Activated T-cell treated with anti-CD3 and anti-CD28 coated beads, Interleukin-2, amount 50 U/mL, for 72 hours (primary cell): ENCODE measurements around the gene TMEM81. TPM values are rescaled to one million over a fixed set of nuclear protein-coding genes. Genes with fewer than 3 reads are reported as not detected.
A peak's percentile ranks its signal among the peaks of the same experiment; 100 is the strongest.

Experiments
- ATAC-seq, 2 donors: fragments of 150-1000 bp; cut with Tn5 transposase; replicated peaks in 1 of 2; 2 replicates each; pipeline ENCODE4 v1.10.0; 2021; ENCODE audit warnings: moderate library complexity in 2 of 2, mild to moderate bottlenecking in 1 of 2
- DNase-seq, 2 donors: peaks; one replicate each; pipeline ENCODE4 v3.0.0; 2021 to 2022; ENCODE audit warnings: mixed read lengths in 1 of 2
- H3K27ac Mint-ChIP-seq: one replicate; pipeline ENCODE4 v1.8.0; 2022; ENCODE audit warnings: mild to moderate bottlenecking, moderate library complexity, mixed read lengths
- H3K27me3 Mint-ChIP-seq: one replicate; pipeline ENCODE4 v1.8.0; 2022; ENCODE audit warnings: low read depth, mixed read lengths
- H3K36me3 Mint-ChIP-seq, 2 donors: one replicate each; pipeline ENCODE4 v1.8.0; 2022; ENCODE audit warnings: mixed read lengths in 2 of 2, mild to moderate bottlenecking in 1 of 2; ENCODE audit not compliant: insufficient read depth in 2 of 2
- H3K4me1 Mint-ChIP-seq: one replicate; pipeline ENCODE4 v1.8.0; 2022; ENCODE audit warnings: low read depth, mixed read lengths
- H3K4me3 Mint-ChIP-seq, 2 donors: one replicate each; pipeline ENCODE4 v1.8.0; 2022; ENCODE audit warnings: mild to moderate bottlenecking in 2 of 2, mixed read lengths in 2 of 2, moderate library complexity in 2 of 2
- H3K9me3 Mint-ChIP-seq, 2 donors: one replicate each; pipeline ENCODE4 v1.8.0; 2022; ENCODE audit warnings: mixed read lengths in 2 of 2
- total RNA-seq, 2 donors: library from RNA; stranded (reverse); gene quantifications; one replicate each; pipeline ENCODE4 v1.2.3, GENCODE V29; 2022

The TMEM81 gene, protein sequence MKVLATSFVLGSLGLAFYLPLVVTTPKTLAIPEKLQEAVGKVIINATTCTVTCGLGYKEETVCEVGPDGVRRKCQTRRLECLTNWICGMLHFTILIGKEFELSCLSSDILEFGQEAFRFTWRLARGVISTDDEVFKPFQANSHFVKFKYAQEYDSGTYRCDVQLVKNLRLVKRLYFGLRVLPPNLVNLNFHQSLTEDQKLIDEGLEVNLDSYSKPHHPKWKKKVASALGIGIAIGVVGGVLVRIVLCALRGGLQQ
- total RNA-seq, result 1 to 10 TPM; 5.2 to 6.1 TPM

DNA sequence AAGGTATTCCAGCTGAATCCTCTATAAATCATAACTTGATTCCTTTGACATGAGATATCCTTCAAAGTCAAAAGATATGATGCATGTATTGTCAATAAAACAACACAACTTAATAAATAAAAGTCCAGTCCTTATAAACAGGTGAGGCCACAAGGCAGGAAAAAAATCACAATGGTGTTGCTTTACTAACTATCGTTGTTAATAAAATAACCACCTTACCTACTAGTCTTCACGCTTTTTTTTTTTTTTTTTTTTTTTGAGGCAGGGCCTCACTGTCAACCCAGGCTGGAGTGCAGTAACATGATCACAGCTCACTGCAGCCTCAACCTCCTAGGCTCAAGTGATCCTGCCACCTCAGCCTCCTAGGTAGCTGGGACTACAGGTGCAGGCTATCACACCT lies at the start of gene TMEM81:
Gene TMEM81 (minus strand): TSS at position 101 of the 400 bp plus-strand sequence. CDS start 140 bp downstream, outside the sequence.
- H3K27me3 Mint-ChIP-seq, result no peaks in the 10 kb centered on the region

DNA sequence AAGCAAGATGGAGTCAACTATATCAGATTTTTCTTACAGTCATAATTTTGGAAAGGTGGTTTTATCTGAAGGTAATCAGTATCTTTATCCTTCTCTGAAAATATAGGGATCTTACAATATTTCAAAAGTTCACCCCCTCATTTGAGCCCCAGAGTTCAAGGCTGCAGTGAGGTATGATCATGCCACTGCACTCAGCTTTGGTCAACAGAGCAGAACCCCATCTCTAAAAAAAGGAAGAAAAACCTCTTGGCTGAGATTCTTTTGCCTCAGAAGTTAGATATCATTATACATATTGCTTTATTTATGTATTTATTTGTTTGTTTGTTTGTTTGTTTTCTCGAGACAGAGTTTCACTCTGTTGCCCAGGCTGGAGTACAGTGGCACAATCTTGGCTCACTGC lies 49.0 kb upstream of the TMEM81 start:
- ATAC-seq (no peak), DNase-seq (no peak)
- H3K36me3 Mint-ChIP-seq, result no peaks in the 10 kb centered on the region
- no peak overlapping the region for H3K27ac Mint-ChIP-seq
- no peaks in the 10 kb centered on the region for H3K4me1 Mint-ChIP-seq
- H3K27me3 Mint-ChIP-seq, result no peaks in the 10 kb centered on the region
- H3K4me3 Mint-ChIP-seq, result no peak overlapping the region
- H3K9me3 Mint-ChIP-seq, result no peaks in the 10 kb centered on the region

More for the DNA sequence above, at the start of gene TMEM81:
- DNase-seq, result no peak
- ATAC-seq, result no peak
- Mint-ChIP-seq H3K36me3 (peaks cover 2 to 12% of the 10 kb centered on the region in 2 donors), H3K27ac (no peak within 1 kb of the TSS), H3K4me1 (no peaks in the 10 kb centered on the region), H3K9me3 (no peaks in the 10 kb centered on the region), H3K4me3 (no peak within 1 kb of the TSS)

DNA sequence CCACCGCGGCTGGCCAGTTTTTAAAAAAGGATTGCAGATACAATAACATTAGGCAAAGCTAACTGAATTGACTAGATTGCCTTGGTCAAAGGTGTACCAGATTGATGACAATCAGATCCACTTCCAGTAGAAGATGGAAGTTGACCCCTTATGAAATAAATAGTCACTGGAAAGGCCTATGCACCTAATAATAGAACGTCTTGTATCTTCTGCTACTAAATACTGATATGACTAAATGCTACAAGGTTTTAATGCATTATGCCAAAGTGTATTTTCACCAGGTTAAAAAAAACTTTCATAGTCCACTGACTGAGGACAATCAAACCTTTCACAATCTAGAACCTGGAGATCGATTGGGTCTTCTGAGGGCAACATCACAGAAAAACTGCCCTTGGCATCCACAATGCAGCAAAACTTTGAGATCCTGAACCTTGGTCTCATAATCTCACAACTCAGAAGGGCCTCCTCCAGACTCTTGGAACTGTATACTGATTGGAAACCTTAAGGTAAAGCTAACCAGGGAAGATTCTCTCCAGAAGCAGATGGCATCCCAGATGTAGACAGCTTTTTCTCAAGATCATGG lies 45.3 kb upstream of the TMEM81 start:
- Mint-ChIP-seq H3K4me3 (no peak overlapping the region), H3K27ac (no peak overlapping the region), H3K27me3 (no peaks in the 10 kb centered on the region), H3K4me1 (no peaks in the 10 kb centered on the region), H3K9me3 (no peaks in the 10 kb centered on the region), H3K36me3 (no peaks in the 10 kb centered on the region)
- DNase-seq, result no peak
- ATAC-seq, result no peak

DNA sequence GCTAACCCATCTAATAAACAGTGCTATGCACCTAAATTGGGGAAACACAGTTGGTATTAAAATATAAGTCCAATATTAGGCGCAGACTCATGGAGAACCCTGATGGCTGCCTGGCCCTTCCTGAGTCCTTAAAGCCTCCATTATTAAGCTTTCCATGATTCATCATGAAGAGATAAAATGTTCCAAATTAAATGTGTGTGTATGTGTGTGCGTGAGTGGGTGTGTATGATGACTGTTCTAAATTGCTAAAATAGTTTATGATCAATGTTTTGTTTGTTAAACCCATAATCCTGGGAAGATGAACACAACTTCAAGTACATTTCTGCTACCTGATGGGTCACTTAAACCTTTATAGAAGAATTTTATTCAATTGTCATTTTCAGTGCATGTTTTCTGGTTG lies 43.8 kb upstream of the TMEM81 start:
- ATAC-seq, result no peak
- H3K27me3 Mint-ChIP-seq, result no peaks in the 10 kb centered on the region
- DNase-seq, result no peak
- no peak overlapping the region for H3K27ac Mint-ChIP-seq
- H3K9me3 Mint-ChIP-seq, result no peaks in the 10 kb centered on the region
- H3K4me3 Mint-ChIP-seq, result no peak overlapping the region
- H3K36me3 Mint-ChIP-seq, result no peaks in the 10 kb centered on the region
- peaks cover 4% of the 10 kb centered on the region for H3K4me1 Mint-ChIP-seq

DNA sequence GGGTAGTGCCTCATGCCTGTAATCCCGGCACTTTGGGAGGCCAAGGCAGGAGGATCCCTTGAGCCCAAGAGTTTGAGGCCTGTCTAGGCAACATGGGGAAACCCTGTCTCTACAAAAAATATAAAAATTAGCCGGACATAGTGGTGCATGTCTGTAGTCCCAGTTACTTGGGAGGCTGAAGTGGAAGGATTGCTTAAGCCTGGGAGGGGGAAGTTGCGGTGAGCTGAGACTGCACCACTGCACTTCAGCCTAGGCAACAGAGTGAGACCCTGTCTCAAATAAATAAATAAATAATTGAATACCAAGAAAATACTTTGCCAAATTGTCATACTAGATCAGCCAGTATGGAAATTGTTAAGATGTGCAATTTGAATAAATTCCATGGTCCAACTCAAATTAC lies 43.4 kb upstream of the TMEM81 start:
- H3K27me3 Mint-ChIP-seq, result no peaks in the 10 kb centered on the region
- H3K27ac Mint-ChIP-seq, result no peak overlapping the region

DNA sequence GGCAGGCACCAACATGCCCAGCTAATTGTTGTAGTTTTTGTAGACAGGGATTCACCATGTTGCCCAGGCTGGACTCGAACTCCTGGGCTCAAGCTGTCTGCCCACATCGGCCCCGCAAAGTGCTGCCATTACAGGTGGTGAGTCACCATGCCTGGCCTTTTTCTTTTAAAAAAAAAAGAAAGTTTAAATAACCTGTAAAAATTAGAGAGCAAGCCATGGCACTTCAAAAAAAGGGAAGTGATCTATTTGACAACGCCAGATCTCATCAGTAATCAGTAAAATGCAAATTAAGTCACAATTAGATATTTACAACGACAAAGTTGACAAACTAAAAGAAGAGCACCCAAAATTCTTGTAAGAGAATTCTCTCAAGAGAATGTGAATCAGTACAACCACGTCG lies 40.5 kb upstream of the TMEM81 start:
- no peaks in the 10 kb centered on the region for H3K27me3 Mint-ChIP-seq
- peaks cover 1% of the 10 kb centered on the region in 2 donors for H3K36me3 Mint-ChIP-seq
- H3K9me3 Mint-ChIP-seq, result no peaks in the 10 kb centered on the region
- peaks cover 18% of the 10 kb centered on the region for H3K4me1 Mint-ChIP-seq
- H3K4me3 Mint-ChIP-seq, result no peak overlapping the region
- DNase-seq, result no peak
- no peak for ATAC-seq
- no peak overlapping the region for H3K27ac Mint-ChIP-seq

More for the DNA sequence above, 43.4 kb upstream of the TMEM81 start:
- H3K4me3 Mint-ChIP-seq, result no peak overlapping the region
- H3K36me3 Mint-ChIP-seq, result no peaks in the 10 kb centered on the region
- peaks cover 5% of the 10 kb centered on the region for H3K4me1 Mint-ChIP-seq
- no peak for ATAC-seq
- no peak for DNase-seq
- H3K9me3 Mint-ChIP-seq, result no peaks in the 10 kb centered on the region

DNA sequence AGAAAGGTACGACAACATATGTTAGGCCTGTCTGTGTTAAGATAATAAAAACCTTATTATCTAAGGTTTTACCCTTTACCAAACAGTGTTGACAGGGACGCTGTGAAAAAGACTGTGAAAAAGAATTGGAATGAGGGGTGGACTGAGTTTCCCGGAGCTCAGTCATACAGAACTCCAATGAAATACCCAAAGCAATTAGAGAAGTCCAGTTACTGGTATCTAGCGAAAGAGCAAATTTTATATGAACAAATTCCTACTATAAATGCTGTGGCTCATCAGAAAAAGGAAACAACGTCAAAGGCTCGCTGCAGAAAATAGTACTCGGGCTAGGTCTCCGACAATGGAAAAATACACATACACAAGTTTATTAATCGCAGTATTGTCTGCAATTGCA lies 38.2 kb upstream of the TMEM81 start:
- Mint-ChIP-seq H3K4me1 (peaks cover 35% of the 10 kb centered on the region), H3K9me3 (no peaks in the 10 kb centered on the region), H3K36me3 (peaks cover 1 to 10% of the 10 kb centered on the region in 2 donors), H3K4me3 (peak overlapping the region; percentile 94), H3K27ac (peak overlapping the region; percentile 100), H3K27me3 (no peaks in the 10 kb centered on the region)
- peak in 1 of 2 donors; percentile 7 for ATAC-seq
- no peak for DNase-seq

DNA sequence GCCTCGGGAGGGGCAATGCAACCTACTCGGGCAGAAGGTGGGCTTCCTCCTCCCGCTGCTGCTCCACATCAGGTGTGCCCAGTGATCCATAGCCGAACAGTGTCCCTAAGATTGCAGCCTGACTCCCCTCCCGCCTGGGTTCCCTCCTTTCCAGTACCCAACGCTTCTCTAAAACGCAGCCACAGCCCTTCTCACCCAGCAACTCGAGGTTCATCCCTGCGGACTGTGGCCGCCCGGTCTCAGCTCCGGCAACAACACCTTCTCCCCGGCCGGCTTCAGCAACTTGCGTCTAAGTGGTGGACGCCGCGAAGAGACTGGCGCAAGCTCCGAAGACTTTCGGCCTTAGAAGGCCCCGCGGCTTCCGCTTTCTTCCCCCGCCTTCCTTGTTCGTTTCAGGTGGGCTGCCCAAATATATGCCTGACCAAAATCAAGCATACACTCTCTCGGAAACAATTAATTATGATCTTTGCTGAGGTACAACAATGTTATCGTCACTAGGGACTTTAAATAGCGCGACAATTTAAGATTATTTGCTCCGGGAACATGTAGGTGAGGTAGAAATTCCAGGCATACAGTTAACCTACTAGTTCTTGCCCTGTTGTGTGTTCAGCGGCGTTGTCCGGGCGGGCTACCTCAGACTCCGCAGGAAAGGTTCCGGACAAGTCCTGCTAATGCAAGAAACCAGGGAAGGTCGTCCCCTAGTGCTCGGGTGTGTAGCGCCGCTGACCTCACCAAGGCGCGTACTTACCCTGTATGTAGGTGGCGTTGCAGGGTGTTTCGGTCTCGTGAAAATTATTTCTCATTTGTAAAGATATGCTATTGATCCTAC lies 37.6 kb upstream of the TMEM81 start, which contains the start of gene RBBP5:
Gene RBBP5 (minus strand): TSS at position 319 of the 829 bp plus-strand sequence. CDS start 105 bp downstream, at position 214.
- peak within 1 kb of the TSS; percentile 94 for H3K4me3 Mint-ChIP-seq
- H3K9me3 Mint-ChIP-seq, result no peaks in the 10 kb centered on the region
- H3K4me1 Mint-ChIP-seq, result peaks cover 35% of the 10 kb centered on the region
- DNase-seq, result peak; percentile 94 to 96
- peaks cover 1 to 10% of the 10 kb centered on the region in 2 donors for H3K36me3 Mint-ChIP-seq
- ATAC-seq, result peak; percentile 98 to 99
- peak within 1 kb of the TSS; percentile 100 for H3K27ac Mint-ChIP-seq
- no peaks in the 10 kb centered on the region for H3K27me3 Mint-ChIP-seq

DNA sequence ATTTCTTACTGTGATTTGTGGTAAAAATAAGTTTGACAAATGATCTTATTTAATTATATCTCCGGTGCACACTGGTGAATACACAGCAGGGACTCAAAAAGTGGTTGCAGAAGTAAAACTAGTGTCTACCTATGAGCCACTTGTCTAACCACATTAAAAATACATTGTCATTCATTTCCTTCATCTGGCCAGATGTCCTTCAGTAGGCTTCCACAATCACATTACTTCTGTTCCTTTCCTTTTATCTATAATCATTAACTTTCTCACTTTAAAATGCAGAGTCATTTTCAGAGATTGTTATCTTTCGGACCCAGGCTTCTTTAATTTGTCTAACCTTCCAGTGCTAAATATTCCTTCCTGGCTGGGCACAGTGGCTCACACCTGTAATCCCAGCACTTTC lies 34.5 kb upstream of the TMEM81 start:
- Mint-ChIP-seq H3K4me1 (peaks cover 35% of the 10 kb centered on the region), H3K27ac (peak overlapping the region; percentile 74), H3K36me3 (peaks cover 1 to 14% of the 10 kb centered on the region in 2 donors), H3K27me3 (no peaks in the 10 kb centered on the region), H3K9me3 (no peaks in the 10 kb centered on the region), H3K4me3 (peak overlapping the region in 1 of 2 donors; percentile 35)
- ATAC-seq (no peak), DNase-seq (no peak)

DNA sequence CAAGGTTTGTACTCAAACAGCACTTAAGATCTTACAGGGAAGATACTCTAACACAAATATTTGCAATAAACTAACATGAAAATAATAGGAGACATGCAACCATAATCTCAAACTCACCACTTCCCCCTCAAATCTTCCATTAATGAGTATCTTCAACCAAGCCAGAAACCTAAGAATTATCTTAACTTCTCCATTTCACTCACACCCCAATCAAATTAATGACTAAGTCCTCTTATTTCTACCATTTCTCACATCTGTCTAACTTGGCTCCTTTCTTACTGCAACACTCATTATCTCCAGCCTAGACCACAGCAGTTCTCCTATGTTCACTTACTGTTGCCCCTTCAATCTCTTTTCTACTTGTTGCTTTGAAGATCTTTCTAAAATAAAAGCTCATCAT lies 27.1 kb upstream of the TMEM81 start:
- no peak overlapping the region for H3K4me3 Mint-ChIP-seq
- peaks cover 3 to 8% of the 10 kb centered on the region in 2 donors for H3K36me3 Mint-ChIP-seq
- H3K9me3 Mint-ChIP-seq, result no peaks in the 10 kb centered on the region
- H3K4me1 Mint-ChIP-seq, result no peaks in the 10 kb centered on the region
- H3K27ac Mint-ChIP-seq, result peak overlapping the region; percentile 0
- H3K27me3 Mint-ChIP-seq, result no peaks in the 10 kb centered on the region
- DNase-seq, result no peak
- ATAC-seq, result peak in 1 of 2 donors; percentile 28

DNA sequence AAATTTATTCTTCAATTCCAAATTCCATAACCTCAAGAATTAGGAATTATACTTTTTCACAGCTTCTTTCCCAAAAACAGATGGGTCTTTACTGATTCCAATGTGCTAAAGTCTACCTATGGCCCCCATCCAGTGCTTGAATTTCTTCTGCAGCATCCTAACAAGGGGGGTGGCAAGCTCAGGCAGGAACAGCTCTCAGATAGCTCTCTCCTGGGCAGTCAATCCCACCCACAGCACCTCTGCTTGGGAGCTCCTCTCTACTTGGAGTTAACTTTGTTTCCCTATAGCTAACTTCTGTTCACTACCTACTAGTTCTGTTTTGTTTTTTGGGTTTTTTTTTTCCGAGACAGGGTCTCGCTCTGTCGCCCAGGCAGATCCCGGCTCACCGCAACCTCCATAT lies 25.5 kb upstream of the TMEM81 start:
- Mint-ChIP-seq H3K4me1 (no peaks in the 10 kb centered on the region), H3K4me3 (no peak overlapping the region), H3K27ac (no peak overlapping the region), H3K36me3 (peaks cover 7 to 17% of the 10 kb centered on the region in 2 donors), H3K27me3 (no peaks in the 10 kb centered on the region), H3K9me3 (no peaks in the 10 kb centered on the region)
- ATAC-seq (no peak), DNase-seq (no peak)

DNA sequence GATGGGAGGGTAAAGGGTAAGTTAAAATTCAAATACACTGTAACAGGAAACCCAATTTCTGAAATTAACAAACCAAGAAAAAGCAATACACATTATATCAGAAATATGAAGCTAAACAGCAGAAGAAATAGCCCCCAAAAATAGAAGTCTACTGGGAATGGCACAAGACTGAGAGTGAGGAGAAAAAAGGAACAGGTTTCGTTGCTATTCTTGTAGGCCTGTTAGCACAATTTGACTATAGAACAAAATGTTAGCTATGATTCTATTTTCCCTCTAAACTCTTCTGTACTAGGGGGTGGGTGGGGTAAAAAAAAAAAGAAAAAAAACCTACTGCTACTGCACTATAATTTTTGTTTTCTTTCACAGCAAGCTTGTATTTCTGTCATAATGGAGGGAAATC lies 25.0 kb upstream of the TMEM81 start:
- H3K27me3 Mint-ChIP-seq, result no peaks in the 10 kb centered on the region
- DNase-seq (no peak), ATAC-seq (no peak)
- peak overlapping the region; percentile 69 for H3K27ac Mint-ChIP-seq
- H3K36me3 Mint-ChIP-seq, result peaks cover 7 to 20% of the 10 kb centered on the region in 2 donors
- no peaks in the 10 kb centered on the region for H3K9me3 Mint-ChIP-seq
- H3K4me1 Mint-ChIP-seq, result no peaks in the 10 kb centered on the region
- H3K4me3 Mint-ChIP-seq, result no peak overlapping the region

DNA sequence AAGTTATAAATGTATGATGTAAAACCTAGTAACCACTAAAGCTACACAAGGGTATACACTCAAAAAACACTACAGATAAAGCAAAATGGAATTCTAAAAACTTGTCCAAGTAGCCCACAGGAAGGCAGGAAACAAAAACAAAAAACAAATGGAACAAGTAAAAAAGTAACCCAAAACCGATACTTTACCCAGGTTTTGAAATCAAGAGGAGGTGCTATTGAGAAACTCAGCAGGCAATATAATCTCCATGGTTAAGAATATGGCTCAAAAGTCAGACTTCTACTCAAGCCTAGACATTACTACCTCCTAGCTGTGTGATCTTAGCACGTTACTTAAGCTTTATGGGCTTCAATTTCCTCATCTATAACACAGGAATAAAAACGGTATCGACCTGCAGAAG lies 24.2 kb upstream of the TMEM81 start:
- Mint-ChIP-seq H3K27ac (peak overlapping the region; percentile 86), H3K36me3 (peaks cover 7 to 28% of the 10 kb centered on the region in 2 donors), H3K4me3 (no peak overlapping the region), H3K4me1 (no peaks in the 10 kb centered on the region), H3K9me3 (no peaks in the 10 kb centered on the region), H3K27me3 (no peaks in the 10 kb centered on the region)
- ATAC-seq (no peak), DNase-seq (no peak)
